HG03457 (cell line): ENCODE measurements around the gene TOB2.
"Not testable (repeated sequence)": the region's sequence is repeated elsewhere in the genome, so short reads cannot be mapped to it uniquely, and the experiment has no call there.

ENCODE experiments used
- ATAC-seq: cut with Tn5 transposase; IDR thresholded peaks from one replicate; pipeline ENCODE4 v1.9.1; 2021; ENCODE audit warnings: moderate number of reproducible peaks; ENCODE audit not compliant: unreplicated experiment

The TOB2 gene

DNA sequence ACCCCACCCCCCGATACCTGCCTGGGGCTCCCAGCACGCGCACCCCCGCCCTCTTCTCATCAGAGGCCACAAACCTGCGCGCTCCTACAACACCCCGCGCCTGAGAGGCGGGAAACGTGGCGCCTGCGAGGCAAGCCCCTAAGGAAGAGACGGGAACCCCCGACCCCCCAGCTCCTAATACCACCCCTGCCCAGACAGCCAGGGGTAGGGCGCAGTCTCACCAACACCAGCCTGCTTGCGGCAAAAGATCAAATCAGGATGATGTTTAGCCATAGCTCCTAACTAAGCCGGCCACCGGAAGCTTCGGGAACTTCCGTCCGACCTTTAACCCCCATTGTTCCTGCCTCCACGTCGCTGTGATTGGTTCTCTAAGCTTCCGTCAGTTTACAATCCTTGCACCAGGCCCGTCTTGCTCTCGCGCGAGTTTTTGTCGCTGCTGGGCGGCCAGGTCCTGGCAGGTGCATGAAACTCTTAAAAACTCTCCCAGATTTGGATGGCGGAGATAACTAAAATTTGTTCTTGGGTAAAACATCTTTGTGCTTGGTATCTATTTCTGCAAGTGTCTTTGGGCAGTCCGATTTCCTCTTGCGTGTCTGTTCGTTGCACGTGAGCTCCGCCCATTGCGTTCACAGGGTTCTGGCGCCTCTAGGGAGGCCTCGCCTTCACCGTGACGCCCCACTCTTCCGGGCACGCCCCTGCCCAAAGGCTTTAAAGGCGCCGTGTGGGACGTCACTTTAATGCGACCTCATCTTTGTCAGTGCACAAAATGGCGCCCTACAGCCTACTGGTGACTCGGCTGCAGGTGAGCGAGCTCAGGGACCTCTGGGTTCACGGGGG lies 22.0 kb upstream of the TOB2 start, which contains the start of the genes ACO2 and PHF5A:
Gene ACO2, plus strand, starts transcription at position 737 of the 837 bp plus-strand sequence. Its CDS starts 30 bp downstream, at position 767.
Gene PHF5A, minus strand, starts transcription at position 312 of the 837 bp plus-strand sequence. Its CDS starts 39 bp downstream, at position 273.
- ATAC-seq, result peak; percentile 63

DNA sequence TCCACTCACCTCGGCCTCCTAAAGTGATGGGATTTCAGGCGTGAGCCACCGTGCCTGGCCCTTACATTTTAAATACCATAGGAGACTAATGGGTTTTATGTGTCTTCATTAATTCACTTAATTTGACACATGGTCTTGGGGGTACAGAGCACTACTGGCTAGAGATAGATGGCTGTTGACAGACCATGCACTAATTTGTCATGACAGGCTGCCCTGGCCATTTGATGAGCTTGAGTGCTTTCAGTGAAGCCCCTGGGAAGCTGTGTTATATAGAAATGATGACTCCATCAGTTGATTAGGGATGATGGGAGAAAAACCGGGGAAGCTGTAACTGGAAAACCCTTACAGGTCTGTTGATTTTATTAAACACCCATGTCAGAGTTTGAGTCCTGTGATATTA lies 15.3 kb upstream of the TOB2 start:
- no peak for ATAC-seq

DNA sequence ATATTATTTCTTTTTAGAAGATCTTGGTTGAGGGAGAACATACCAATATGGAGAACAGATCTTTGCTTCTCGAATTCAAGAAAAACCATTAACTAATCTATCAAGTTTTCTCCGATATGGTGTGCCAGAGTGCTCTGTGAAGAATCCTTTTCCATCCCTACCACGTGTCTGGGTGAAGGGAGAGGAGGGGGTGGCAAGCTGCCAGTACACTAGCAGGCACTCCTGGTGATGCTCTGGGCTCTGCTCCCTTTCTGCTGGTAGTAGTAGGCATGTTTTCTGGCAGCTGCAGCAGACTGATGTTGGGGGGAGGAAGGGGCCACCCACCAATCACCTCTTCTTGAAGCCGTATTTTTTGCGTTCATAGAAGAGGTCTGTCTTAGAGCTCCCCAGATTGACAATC lies 13.5 kb upstream of the TOB2 start:
- ATAC-seq, result not testable (repeated sequence)

DNA sequence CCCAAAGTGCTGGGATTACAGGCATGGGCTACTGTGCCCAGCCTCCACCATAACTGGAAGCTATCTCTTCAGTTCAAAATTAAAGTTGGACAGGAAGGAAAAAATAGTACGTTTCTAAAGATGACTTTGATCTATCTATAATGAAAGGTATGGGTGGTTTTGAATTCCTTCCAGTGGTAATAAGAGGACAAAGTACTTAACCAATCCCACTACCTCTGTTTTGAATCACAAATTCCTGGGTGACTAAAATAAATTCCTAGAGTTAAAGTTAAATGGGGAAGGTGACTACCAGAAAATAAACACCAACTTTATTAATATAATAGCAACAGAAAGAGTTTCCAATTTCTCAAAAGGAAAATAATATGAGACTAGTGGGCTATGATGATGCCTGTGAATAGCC lies 12.8 kb upstream of the TOB2 start:
- no peak for ATAC-seq

DNA sequence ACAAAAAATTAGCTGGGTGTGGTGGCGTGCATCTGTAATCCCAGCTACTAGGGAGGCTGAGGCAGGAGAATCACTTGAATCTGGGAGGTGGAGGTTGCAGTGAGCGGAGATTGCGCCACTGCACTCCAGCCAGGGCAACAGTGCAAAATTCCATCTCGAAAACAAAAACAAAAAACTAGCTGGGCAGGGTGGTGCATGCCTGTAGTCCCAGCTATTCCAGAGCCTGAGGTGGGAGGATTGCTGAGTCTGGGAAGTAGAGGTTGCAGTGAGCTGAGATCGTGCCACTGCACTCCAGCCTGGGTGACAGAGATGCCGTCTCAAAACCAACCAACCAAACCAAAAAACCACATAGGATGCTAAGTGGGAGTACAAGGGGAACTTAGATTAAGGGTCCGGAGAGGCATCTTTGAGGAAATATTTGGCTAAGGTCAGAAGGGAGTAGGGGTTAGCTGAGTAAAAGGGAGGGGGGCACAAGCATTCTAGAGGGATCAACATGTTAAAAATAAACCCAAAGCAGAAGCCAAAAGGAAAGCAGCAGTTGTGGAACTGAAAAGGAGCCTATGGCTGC lies 11.6 kb upstream of the TOB2 start:
- no peak for ATAC-seq

DNA sequence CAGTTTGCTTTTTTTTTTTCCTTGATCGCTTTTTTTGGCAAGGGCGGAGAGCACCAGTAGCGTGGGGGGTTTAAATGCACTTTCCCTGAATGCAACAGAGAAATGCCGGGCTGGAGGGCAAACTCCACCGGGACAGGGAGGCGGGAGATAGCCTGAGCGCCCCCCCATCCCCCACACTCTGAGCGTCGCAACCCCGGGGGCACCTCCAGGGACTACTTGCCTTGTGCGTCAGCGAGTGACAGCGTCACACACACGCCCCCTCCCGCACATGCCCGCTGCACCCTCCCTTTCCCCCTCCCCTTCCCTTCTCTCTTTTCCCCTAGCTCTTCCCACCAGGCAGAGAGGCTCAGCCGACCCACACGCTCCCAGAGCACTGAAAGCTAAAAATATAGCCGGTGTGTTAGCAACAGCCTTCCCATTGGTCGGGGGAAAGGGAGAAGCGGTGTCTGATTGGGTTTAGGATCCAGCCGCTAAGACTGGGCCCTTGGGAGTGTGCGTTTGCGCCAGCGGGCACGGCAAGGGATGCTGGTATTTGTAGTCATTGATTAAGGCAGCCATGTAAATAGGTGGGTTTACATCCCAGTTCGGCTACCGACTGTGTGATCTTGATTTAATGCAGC lies 1.7 kb upstream of the TOB2 start:
- ATAC-seq, result peak; percentile 42

DNA sequence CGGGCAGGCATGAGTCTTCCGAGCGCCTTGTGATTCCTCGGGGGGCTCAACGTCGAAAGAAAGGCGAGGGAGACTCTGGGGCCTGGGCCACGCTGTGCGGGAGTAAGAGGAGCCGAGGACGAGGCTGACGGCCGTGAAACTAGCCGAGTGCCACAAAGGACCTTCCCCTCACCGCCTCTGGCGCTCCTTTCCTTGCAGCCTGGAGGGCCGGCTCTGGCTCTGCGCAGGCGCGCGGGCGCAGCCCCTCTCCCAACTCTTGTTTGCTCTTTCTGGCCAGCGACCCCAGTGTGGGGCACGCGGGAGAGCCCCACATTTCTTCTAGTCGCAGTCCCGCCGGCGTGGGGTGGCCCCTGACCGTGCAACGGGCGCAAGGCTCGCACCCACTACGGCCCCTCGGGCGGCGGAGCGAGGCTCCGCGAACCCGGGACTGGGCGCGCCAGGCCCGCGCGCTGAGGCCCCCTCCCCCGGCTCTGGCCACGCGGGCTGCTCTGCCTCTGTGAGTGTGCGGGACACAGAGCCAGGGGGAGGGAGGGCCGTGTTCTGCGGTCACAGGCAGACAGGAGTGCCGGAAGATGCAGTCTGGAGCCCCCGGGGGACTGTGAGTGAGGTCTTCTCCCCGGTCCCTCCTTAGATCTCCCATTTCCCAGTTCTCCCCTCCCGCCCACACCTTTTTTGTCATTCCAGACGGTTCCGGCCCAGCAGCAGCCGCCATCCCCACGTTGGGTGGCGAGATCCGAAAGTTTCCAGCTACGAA lies 1.0 kb upstream of the TOB2 start:
- ATAC-seq, result no peak

DNA sequence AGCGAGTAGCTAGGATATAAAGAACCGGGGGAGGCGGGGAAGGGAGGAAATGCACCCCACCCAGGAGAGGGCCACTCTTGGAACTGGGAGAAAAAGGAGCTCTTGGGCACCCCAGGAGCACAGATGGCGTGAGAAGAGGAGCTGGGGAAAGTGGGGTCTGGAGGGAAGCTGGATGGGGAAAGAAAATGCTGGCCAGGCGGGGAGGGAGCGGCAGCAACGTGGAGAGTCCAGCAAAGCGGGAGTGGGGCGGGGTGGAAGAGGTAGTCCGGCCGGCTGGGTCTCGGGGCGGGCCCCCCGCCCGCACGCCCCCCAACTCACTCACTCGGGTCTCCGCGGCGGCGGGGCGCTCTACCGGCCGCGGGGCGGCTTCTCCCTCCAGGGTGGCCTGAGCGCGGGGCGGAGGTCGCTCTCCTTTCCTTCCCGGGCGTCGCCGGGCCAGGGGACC lies 522 bp downstream of the TOB2 start:
- no peak for ATAC-seq

DNA sequence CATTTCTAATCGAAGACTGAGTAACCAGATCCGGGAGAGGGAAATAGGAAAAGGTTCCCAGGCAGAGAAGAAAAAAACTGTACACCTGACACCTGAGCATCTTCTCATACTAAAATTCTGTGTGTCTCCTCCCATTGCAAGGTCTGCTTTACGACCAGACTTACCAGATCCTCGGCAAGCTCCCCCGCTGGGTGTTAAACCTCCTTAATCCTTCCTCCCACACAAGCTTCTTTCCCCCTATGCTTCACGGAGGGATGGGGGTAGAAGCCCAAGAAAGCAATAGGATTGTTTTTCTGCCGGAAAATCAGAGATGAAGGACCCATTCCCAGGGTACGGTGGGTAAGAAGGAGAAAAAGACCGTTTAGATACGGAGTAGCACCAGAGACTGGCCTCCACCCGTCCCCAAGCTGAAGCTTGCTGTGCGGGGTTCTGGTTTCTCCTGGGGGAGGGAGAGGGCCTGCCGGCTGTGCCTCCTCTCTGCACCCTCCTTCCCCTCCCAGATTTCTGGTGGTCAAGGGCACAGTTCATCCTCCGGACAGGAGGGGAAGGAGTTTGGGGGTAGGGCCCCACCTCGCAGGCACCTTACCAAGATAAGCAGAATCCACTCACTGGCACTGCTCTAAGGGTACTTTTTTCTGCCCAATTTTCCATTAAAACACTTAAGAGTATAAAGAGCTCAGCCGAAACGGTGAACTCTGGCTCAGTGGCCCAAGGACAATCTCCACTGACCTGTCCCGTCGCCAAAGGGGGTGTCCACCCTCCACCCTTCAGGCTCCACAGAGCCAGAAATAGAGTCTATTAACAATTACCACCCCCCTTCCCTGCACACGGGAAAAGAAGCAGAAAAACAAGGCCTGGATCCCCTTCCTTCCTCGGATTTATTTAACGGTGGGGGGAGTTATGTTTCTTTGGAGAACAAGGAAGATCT lies 1.2 kb downstream of the TOB2 start:
- ATAC-seq, result no peak

DNA sequence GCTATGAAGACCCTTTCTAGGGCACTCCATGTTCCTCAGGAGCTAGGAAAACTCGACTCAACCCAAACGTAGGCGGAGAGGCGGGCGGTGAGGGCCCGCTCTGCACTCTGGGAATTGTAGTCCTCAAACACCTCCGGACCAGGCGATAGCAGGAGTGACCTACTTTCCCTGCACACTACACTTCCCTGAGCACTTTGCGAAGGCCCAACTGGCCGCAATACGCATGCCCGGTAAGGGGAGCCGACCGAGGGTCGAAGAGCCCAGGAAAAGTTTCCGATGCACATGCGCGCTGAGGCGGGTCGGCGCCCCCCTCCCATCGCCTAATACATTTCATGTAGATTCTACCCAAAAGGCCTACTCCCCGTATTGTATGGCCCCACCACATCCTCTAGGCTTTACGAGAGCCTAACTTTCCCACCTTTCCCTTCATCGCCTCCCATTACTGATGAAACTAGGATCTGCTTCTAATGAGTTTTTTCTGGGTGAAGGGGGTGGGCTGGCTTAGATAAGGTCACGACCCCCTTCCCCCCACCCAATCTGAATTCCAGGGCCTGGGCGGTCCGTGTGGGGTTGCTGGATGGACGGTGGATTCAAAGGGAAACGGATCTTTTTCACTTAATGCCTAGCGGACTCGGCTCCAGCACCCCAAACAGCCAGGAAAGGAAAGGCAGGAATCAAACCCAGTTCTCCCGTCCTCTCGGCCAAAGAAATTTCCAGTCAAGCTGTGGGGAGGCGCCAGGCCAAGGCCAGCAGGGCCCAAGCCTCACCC lies 2.1 kb downstream of the TOB2 start:
- ATAC-seq, result peak; percentile 35

DNA sequence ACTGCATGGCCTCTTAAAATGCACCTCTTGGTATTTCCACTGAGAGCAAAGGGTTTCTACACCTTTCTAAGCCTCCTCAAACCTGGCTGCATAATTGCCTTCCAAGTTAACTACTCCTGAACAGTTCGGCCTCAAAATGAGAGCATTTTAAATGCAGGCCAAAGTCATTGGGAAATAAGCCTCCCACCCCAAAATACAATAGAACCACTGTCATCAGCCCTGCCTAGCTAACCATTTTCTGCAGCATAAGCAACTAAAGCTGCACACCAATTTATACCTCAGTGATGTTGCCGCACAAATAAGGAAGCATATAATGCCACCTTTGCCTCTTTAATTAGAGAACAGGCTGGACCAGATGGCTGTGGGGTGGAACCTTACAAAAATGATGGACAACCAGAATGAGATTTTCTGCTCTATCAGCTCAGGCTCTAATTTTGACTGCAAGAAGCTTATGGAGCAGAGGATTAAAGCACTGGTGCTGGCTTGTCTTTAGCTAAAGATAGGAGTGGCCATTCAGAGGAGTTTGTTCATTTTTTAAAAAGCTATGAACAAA lies 4.3 kb downstream of the TOB2 start:
- no peak for ATAC-seq

DNA sequence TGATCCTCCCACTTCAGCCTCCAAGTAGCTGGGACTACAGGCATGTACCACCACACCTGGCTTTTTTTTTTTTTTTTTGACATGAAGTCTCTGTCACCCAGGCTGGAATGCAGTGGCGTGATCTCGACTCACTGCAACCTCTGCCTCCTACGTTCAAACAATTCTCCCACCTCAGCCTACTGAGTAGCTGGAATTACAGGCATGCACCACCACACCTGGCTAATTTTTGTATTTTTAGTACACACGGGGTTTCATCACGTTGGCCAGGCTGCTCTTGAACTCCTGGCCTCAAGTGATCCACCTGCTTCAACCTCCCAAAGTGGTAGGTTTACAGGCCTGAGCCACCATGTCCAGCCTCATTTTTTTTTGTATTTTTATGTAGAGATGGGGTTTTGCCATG lies 6.1 kb downstream of the TOB2 start:
- not testable (repeated sequence) for ATAC-seq

DNA sequence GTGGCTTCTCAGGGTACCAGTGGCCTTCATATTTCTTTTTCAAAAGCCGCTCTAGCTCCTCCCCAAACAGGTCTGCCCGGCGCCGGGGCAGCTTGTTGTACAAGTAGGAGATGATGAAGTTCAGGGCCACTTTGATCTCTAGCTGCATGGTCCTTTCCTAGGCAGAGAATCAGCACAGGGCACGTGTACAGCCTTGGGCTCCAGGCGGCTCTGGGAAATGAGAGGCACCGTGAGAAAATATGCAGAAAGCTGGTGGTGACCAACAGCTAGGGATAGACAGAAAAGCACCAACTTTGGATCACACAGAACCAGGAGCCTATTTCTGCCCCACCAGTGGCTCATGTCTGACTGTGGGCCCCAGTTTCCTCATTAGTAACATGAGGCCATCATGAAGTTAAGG lies 9.4 kb downstream of the TOB2 start:
- ATAC-seq, result no peak

DNA sequence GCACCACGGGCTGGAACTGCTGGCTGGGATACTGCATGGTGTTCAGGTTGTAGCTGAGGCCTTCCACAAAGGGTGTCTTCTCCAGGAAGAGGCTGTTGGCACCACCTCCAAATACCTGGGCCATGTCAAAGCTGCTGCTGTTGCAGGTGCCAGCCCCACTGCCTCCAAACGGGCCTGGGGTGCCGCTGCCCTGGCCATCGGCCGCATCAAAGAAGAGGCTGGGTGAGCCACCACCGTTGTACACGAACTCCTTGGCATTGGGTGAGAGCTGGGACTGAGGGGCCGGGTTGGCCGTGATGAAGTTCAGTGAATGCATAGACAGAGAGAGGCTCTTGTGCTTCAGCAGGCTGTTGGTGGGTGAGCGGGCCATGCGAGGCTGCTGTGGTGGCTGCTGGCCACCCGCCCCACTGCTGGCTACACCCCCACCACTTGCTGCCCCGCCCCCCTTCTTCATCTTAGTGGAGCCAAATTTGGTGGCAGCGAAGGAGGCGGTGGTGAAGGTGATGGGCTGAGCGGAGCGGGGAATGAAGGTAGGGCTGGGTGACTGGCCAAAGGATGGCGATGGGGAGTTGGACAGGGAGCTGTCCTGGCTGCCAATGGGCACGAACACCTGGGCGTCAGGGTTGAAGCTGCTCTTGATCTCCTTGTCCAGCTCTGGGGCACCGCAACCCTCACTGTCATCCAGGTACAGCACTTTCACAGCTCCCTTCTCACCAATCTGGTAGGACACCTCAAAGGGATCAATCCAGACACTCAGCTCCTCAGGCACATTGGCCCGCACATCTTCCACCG lies 10.1 kb downstream of the TOB2 start:
- no peak for ATAC-seq

DNA sequence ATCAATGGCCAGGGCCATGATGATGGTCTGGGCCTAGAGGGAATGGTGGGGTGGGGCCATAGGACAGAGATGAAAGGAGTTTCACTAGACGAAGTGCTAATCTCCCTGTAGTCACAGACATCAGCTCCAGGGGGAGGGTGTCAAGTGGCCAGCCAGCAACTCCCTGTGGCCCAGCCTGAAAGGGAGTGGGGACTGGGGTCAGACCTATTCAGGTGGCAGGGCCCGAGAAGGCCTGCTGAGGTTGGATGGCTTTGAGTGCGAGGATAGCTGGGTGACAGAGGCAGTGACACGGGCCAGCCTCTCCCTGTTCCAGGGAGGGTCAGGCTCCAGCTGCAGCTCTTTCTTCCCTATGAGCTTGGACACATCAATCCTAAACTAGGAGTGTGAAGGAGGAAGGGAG lies 11.0 kb downstream of the TOB2 start:
- no peak for ATAC-seq

DNA sequence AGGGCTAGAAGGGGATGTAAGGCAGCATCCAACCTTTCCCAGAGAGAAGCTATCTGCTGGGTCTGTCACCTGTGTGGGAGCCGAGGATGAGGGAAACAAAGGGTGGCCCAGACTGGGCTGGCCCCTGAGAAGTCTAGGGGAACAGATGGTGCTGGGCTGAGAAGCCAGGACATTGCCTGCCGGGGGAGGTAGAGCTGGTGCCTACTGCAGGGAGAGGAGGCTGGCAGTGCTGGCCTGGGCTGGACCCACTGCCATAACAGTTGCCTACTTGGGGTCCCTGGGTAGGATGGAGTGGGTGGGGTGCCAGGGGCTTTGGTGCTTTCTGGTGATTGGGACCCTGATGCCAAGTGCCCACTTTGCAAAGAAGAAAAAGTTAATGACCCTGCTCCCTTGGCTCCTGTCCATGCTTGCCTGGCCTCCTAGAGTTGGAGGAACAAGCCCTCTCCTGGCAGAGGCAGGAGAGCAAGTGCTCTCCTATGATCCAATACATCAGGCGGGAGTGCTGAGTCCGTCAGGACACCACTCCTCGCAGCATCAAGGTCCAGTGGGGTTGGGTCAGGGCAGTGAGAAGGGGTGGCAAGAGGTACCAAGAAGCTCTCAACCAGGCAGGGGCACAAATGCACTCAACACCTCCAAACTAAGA lies 12.1 kb downstream of the TOB2 start:
- not testable (repeated sequence) for ATAC-seq

DNA sequence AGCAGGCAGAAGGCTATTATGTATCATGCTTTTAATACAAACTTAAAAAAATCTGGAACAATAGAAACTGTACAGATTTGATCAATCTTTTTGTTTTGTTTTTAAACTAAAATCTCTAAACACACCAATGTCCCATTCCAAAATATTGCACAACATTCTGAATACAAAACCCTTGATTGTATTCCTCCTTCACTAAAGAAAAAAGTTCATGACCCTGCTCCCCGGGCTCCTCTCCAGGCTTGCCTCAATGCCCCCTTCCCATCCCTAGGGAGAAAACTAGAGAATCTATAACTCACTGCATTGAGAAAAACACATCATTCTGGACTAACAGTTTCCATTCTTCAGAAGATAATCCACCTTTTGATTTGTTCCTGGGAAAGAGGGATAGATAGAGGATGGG lies 13.1 kb downstream of the TOB2 start:
- not testable (repeated sequence) for ATAC-seq

DNA sequence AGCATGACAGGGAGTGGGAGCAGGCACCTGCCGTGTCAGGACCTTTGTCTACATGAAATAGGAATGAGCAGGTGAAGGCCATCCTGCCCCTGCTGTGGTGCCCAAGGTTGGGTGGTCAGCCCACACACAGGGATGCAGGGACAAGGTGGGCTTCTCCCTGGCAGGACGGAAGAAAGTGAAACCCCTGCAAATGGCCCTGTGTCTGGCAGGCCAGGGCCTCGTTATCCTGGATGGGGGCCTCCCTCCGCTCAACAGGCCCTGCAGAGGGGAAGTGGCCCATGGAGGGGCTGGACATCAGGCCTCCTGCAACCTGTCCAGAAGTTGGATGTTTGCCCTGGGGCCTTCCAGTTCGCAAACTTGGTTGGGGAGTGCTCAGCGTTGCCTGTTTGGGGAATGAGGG lies 14.9 kb downstream of the TOB2 start:
- ATAC-seq, result no peak
